ENCODE results near the gene FRMD4B.

The FRMD4B gene

GRCh38 chr3:69385723-69386555, at the start of gene FRMD4B:
TSS of gene FRMD4B (minus strand) at chr3:69386088. CDS start at chr3:69385989, 99 bp downstream.
- DNase-seq, result peak; percentile 70 to 87
- Histone ChIP-seq H3K9me3 (no peaks in the 10 kb centered on the region), H3K4me3 (peak within 1 kb of the TSS; percentile 58 to 63), H3K36me3 (no peaks in the 10 kb centered on the region), H3K27ac (peak within 1 kb of the TSS; percentile 41 to 48), H3K27me3 (peaks cover 0 to 6% of the 10 kb centered on the region in 2 donors), H3K4me1 (peaks cover 0 to 20% (median 11%) of the 10 kb centered on the region in 4 donors)
- TF ChIP-seq CTCF (IDR thresholded peaks at IDR 0.05), result no peak
- intact Hi-C loops (cut with DNase I; ENCODE audit: low total_unique reads), result no loop called here

- Histone ChIP-seq H3K9me3 (no peaks in the 10 kb centered on the region), H3K36me3 (no peaks in the 10 kb centered on the region), H3K4me1 (no peaks in the 10 kb centered on the region), H3K27ac (no peak overlapping the region), H3K4me3 (no peak overlapping the region), H3K27me3 (no peaks in the 10 kb centered on the region)
- intact Hi-C loops (cut with DNase I; ENCODE audit: low total_unique reads), result no loop called here
- TF ChIP-seq CTCF (IDR thresholded peaks at IDR 0.05), result no peak
- no peak for DNase-seq
These were observed 48.1 kb upstream of the FRMD4B start for GRCh38 chr3:69433969-69434325.

DNA sequence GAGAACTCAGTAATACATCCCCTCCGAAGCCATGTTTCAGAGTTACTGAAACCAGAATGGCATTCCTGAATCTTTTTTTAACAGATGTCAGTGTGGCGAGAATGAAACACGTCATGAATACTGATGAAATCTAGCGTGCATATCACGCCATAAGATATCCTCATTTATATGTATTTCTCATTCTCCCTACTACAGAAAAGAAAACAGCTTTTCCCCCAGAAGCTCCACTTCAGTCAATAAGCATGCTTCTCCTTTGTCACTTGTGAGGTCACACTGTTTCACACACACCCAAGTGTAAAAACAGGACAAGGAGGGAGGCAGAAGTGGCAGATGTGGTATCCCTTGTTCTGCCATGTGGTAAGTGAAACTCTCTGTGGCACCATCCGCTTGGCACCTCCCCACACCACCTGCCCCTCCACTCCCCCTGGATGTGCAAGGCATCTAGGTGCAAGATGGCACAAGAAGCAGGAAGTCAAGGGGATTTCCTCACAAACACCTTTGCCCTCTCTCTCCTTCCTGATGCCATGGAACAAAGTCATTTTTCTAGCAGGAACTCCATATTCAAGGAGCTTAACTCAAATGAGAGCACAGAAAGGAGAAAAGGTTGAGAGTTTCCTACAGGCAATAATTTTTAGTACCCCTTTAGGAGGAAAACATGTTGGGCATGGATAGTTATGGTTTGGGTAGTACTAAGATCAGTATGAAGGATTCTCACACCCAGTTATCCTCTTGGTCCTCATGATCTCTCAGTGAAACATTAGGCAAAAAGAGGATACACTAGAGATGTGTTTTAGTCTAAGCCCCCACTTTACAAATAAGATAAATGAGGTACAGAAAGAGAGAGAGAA, 47.5 kb upstream of the FRMD4B start:
- H3K27me3 ChIP-seq, result no peaks in the 10 kb centered on the region
- no peak for TF ChIP-seq CTCF (IDR thresholded peaks at IDR 0.05)
- H3K4me1 ChIP-seq, result no peaks in the 10 kb centered on the region
- DNase-seq, result no peak
- no peaks in the 10 kb centered on the region for H3K36me3 ChIP-seq
- no peak overlapping the region for H3K27ac ChIP-seq
- intact Hi-C loops (cut with DNase I; ENCODE audit: low total_unique reads), result no loop called here
- H3K9me3 ChIP-seq, result no peaks in the 10 kb centered on the region
- H3K4me3 ChIP-seq, result no peak overlapping the region

- intact Hi-C loops (cut with DNase I; ENCODE audit: low total_unique reads), result no loop called here
- Histone ChIP-seq H3K27ac (no peak overlapping the region), H3K4me1 (no peaks in the 10 kb centered on the region), H3K9me3 (no peaks in the 10 kb centered on the region), H3K36me3 (no peaks in the 10 kb centered on the region), H3K27me3 (no peaks in the 10 kb centered on the region), H3K4me3 (no peak overlapping the region)
- no peak for DNase-seq
- no peak for TF ChIP-seq CTCF (IDR thresholded peaks at IDR 0.05)
These were observed 42.9 kb upstream of the FRMD4B start for GRCh38 chr3:69428657-69429255.

DNA sequence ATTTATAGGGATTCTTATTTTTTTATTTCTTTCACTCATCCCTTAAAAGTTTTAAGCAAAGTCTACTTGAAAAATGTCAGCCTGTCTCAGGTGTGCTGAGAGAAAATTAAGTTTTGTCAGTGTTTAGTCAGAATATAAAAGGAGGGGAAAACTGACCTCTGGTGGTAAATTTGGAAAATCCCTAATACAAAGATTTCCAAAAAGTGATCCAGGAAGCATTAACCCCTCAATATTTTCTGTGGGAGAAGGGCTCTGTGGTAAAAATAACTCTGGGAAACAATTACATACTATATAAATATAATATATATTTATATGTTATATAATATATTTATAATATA, 41.0 kb upstream of the FRMD4B start:
- Histone ChIP-seq H3K4me1 (no peaks in the 10 kb centered on the region), H3K4me3 (no peak overlapping the region), H3K9me3 (no peaks in the 10 kb centered on the region), H3K36me3 (no peaks in the 10 kb centered on the region), H3K27ac (no peak overlapping the region), H3K27me3 (no peaks in the 10 kb centered on the region)
- peak in 1 of 2 experiments; percentile 11 for TF ChIP-seq CTCF (IDR thresholded peaks at IDR 0.05)
- intact Hi-C loops (cut with DNase I; ENCODE audit: low total_unique reads), result no loop called here
- no peak for DNase-seq
